Hematopoietic multipotent progenitor cell treated with erythropoietin and hydrocortisone succinate and interleukin-3 and kit ligand, for 6 days (in vitro differentiated cells): ENCODE results near the gene CHGA.
A peak's percentile ranks its signal among the peaks of the same experiment; 100 is the strongest.

Experiments
- DNase-seq: peaks from one replicate; pipeline ENCODE4 v3.0.0-alpha.2; 2015

Gene CHGA

GRCh38 chr14:92906420-92906819 lies 16.5 kb upstream of the CHGA start:
- no peak for DNase-seq

GRCh38 chr14:92906823-92907222 lies 16.1 kb upstream of the CHGA start:
- DNase-seq, result no peak

- no peak for DNase-seq
Observed at GRCh38 chr14:92907316-92907911, 15.5 kb upstream of the CHGA start.

GRCh38 chr14:92914087-92914656 lies 8.8 kb upstream of the CHGA start:
- DNase-seq, result peak; percentile 80

GRCh38 chr14:92916201-92916600 lies 6.7 kb upstream of the CHGA start:
- no peak for DNase-seq

- no peak for DNase-seq
Observed at GRCh38 chr14:92917041-92917940, 5.7 kb upstream of the CHGA start.

- DNase-seq, result no peak
Observed at GRCh38 chr14:92917956-92918355, 5.0 kb upstream of the CHGA start.

GRCh38 chr14:92920001-92920400 lies 2.9 kb upstream of the CHGA start:
- DNase-seq, result no peak

GRCh38 chr14:92922155-92922735 lies 705 bp upstream of the CHGA start:
- no peak for DNase-seq

GRCh38 chr14:92923744-92924103 lies 774 bp downstream of the CHGA start:
- DNase-seq, result no peak

- no peak for DNase-seq
Observed at GRCh38 chr14:92924247-92924646, 1.3 kb downstream of the CHGA start.

GRCh38 chr14:92925446-92925845 lies 2.5 kb downstream of the CHGA start:
- DNase-seq, result no peak

- DNase-seq, result no peak
Observed at GRCh38 chr14:92926180-92926845, 3.4 kb downstream of the CHGA start.

- DNase-seq, result no peak
Observed at GRCh38 chr14:92926931-92927330, 4.0 kb downstream of the CHGA start.

- no peak for DNase-seq
Observed at GRCh38 chr14:92927349-92928257, 4.7 kb downstream of the CHGA start.

- no peak for DNase-seq
Observed at GRCh38 chr14:92928258-92928629, 5.3 kb downstream of the CHGA start.

- DNase-seq, result no peak
Observed at GRCh38 chr14:92928961-92929688, 6.2 kb downstream of the CHGA start.

- DNase-seq, result no peak
Observed at GRCh38 chr14:92929689-92930608, 7.0 kb downstream of the CHGA start.

GRCh38 chr14:92930737-92931602 lies 8.0 kb downstream of the CHGA start:
- no peak for DNase-seq
